22Rv1 (cell line): ENCODE measurements around the gene ASB4.

Experiments used
- ZFX ChIP-seq: fragments of 450-650 bp; IDR thresholded peaks from 2 replicates; pipeline ENCODE4 v1.6.1; 2017; ENCODE audit warnings: antibody characterized with exemption, borderline replicate concordance
- TF ChIP-seq, protein P1 (sequence below): fragments of 450-650 bp; IDR thresholded peaks from 2 replicates; pipeline ENCODE4 v1.5.1; 2017; ENCODE audit warnings: mild to moderate bottlenecking

DNA sequence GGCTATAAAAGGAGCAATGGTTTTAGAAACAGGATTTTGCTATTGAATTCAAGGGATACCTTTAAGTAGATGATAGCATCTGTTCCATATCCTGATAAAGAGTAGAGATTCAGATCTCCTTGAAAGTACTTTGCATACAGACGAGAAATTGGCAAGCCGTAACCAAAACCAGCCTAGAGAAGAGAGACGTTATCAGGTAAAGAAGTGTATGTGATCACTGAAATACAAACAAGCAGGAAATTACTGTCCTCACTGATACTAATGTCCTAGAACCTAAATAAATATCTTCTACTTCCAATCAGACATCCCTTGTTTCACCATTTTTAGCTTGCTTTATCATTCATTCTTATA, 101.2 kb downstream of the ASB4 start:
- TF ChIP-seq, protein P1, sequence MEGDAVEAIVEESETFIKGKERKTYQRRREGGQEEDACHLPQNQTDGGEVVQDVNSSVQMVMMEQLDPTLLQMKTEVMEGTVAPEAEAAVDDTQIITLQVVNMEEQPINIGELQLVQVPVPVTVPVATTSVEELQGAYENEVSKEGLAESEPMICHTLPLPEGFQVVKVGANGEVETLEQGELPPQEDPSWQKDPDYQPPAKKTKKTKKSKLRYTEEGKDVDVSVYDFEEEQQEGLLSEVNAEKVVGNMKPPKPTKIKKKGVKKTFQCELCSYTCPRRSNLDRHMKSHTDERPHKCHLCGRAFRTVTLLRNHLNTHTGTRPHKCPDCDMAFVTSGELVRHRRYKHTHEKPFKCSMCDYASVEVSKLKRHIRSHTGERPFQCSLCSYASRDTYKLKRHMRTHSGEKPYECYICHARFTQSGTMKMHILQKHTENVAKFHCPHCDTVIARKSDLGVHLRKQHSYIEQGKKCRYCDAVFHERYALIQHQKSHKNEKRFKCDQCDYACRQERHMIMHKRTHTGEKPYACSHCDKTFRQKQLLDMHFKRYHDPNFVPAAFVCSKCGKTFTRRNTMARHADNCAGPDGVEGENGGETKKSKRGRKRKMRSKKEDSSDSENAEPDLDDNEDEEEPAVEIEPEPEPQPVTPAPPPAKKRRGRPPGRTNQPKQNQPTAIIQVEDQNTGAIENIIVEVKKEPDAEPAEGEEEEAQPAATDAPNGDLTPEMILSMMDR: no peak
- TF ChIP-seq ZFX: no peak
